Measurements from ENCODE around the gene MMS19. TPM values are rescaled to one million over a fixed set of nuclear protein-coding genes. Genes with fewer than 3 reads are reported as not detected.

The MMS19 gene, protein sequence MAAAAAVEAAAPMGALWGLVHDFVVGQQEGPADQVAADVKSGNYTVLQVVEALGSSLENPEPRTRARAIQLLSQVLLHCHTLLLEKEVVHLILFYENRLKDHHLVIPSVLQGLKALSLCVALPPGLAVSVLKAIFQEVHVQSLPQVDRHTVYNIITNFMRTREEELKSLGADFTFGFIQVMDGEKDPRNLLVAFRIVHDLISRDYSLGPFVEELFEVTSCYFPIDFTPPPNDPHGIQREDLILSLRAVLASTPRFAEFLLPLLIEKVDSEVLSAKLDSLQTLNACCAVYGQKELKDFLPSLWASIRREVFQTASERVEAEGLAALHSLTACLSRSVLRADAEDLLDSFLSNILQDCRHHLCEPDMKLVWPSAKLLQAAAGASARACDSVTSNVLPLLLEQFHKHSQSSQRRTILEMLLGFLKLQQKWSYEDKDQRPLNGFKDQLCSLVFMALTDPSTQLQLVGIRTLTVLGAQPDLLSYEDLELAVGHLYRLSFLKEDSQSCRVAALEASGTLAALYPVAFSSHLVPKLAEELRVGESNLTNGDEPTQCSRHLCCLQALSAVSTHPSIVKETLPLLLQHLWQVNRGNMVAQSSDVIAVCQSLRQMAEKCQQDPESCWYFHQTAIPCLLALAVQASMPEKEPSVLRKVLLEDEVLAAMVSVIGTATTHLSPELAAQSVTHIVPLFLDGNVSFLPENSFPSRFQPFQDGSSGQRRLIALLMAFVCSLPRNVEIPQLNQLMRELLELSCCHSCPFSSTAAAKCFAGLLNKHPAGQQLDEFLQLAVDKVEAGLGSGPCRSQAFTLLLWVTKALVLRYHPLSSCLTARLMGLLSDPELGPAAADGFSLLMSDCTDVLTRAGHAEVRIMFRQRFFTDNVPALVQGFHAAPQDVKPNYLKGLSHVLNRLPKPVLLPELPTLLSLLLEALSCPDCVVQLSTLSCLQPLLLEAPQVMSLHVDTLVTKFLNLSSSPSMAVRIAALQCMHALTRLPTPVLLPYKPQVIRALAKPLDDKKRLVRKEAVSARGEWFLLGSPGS
- total RNA-seq = 56.1 TPM
- polyA plus RNA-seq (ENCODE audit: insufficient read depth, low read depth, low replicate concordance) = 49.7 TPM
- long read RNA-seq, donor 1, partial matches to known transcripts = 6 of 8 reads
- long read RNA-seq, donor 1, other reads (novel, unspliced or antisense) = 0 of 8 reads
- long read RNA-seq, donor 2, partial matches to known transcripts = 124 of 128 reads
- long read RNA-seq, donor 2, other reads (novel, unspliced or antisense) = 0 of 128 reads
- long read RNA-seq, donor 3, partial matches to known transcripts = 28 of 30 reads
- long read RNA-seq, donor 3, other reads (novel, unspliced or antisense) = 0 of 30 reads
- long read RNA-seq, donor 4, partial matches to known transcripts = 5 of 18 reads
- long read RNA-seq, donor 4, other reads (novel, unspliced or antisense) = 12 of 18 reads
- long read RNA-seq, donor 5 = 0 reads
- long read RNA-seq, donor 6, partial matches to known transcripts = 0 of 1 reads
- long read RNA-seq, donor 6, other reads (novel, unspliced or antisense) = 0 of 1 reads
- long read RNA-seq, donor 7, transcript MMS19-209 (31 exons, 3,797 nt) = major isoform, 5 of 36 reads
- long read RNA-seq, donor 7, partial matches to known transcripts = 6 of 36 reads
- long read RNA-seq, donor 7, other reads (novel, unspliced or antisense) = 24 of 36 reads
- long read RNA-seq, donor 8, partial matches to known transcripts = 5 of 9 reads
- long read RNA-seq, donor 8, other reads (novel, unspliced or antisense) = 0 of 9 reads
- long read RNA-seq, donor 9, partial matches to known transcripts = 0 of 2 reads
- long read RNA-seq, donor 9, other reads (novel, unspliced or antisense) = 0 of 2 reads
- long read RNA-seq, donor 10, partial matches to known transcripts = 19 of 29 reads
- long read RNA-seq, donor 10, other reads (novel, unspliced or antisense) = 7 of 29 reads

GRCh38 chr10:97498076-97498840 lies at the start of gene MMS19:
Gene MMS19 (minus strand): TSS chr10:97498422. CDS start chr10:97498384, 38 bp downstream.
- H3K4me3 ChIP-seq (ENCODE audit: low read length in 3 of 3) = peak within 1 kb of the TSS; percentile 91 to 99 (median 96)
- peak within 1 kb of the TSS; percentile 66 to 95 (median 92) for H3K9ac ChIP-seq (ENCODE audit: low read length in 3 of 3)
- DNase-seq (peak; percentile 99 to 100 (median 100)), FAIRE-seq (peak; percentile 19)
- TF ChIP-seq, protein P1, sequence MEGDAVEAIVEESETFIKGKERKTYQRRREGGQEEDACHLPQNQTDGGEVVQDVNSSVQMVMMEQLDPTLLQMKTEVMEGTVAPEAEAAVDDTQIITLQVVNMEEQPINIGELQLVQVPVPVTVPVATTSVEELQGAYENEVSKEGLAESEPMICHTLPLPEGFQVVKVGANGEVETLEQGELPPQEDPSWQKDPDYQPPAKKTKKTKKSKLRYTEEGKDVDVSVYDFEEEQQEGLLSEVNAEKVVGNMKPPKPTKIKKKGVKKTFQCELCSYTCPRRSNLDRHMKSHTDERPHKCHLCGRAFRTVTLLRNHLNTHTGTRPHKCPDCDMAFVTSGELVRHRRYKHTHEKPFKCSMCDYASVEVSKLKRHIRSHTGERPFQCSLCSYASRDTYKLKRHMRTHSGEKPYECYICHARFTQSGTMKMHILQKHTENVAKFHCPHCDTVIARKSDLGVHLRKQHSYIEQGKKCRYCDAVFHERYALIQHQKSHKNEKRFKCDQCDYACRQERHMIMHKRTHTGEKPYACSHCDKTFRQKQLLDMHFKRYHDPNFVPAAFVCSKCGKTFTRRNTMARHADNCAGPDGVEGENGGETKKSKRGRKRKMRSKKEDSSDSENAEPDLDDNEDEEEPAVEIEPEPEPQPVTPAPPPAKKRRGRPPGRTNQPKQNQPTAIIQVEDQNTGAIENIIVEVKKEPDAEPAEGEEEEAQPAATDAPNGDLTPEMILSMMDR (IDR thresholded peaks at IDR 0.05; ENCODE audit: borderline replicate concordance, extremely low read depth, insufficient read depth) = peak; percentile 17
- intact Hi-C loops (cut with DNase I) = no loop called here
- peak within 1 kb of the TSS; percentile 82 to 88 for H3K27ac ChIP-seq (ENCODE audit: low read depth in 2 of 2, low read length in 2 of 2)
- no peaks in the 10 kb centered on the region for H3K36me3 ChIP-seq (ENCODE audit: control insufficient read depth in 2 of 3, insufficient read depth in 3 of 3, low read length in 3 of 3)
- no peaks in the 10 kb centered on the region for H3K27me3 ChIP-seq (ENCODE audit: control insufficient read depth, insufficient read depth, low read length)
- H3K9me3 ChIP-seq (ENCODE audit: control insufficient read depth in 2 of 3, insufficient read depth in 1 of 3, low read length in 3 of 3) = no peaks in the 10 kb centered on the region
- peaks cover 0 to 15% (median 10%) of the 10 kb centered on the region in 3 donors for H3K4me1 ChIP-seq (ENCODE audit: control insufficient read depth in 2 of 3, insufficient read depth in 2 of 3, low read depth in 1 of 3, low read length in 3 of 3)

DNA sequence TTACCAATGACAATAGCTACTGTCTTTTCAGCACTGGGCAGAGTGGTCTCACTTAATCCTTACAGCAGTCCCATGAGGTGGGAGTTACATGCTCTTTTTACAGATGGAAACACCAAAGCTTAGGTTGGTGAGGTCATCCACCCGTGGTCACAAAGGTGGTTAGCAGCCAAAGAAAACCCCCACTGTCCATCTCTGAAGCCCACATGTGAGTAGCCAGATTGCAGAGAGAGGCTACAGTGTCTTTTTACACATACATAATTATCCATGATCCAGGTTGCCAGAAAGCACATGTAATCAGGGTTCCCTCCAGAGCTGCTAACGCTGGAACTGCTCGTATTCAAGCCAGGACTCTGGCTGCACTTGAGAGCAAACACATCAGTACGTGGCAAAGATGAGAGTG lies 49.7 kb upstream of the MMS19 start:
- Histone ChIP-seq H3K36me3 (ENCODE audit: control insufficient read depth in 2 of 3, insufficient read depth in 3 of 3, low read length in 3 of 3) (no peaks in the 10 kb centered on the region), H3K27ac (ENCODE audit: low read depth in 2 of 2, low read length in 2 of 2) (no peak overlapping the region), H3K27me3 (ENCODE audit: control insufficient read depth, insufficient read depth, low read length) (no peaks in the 10 kb centered on the region), H3K4me1 (ENCODE audit: control insufficient read depth in 2 of 3, insufficient read depth in 2 of 3, low read depth in 1 of 3, low read length in 3 of 3) (peaks cover 0 to 18% (median 8%) of the 10 kb centered on the region in 3 donors), H3K4me3 (ENCODE audit: low read length in 3 of 3) (no peak overlapping the region), H3K9ac (ENCODE audit: low read length in 3 of 3) (no peak overlapping the region), H3K9me3 (ENCODE audit: control insufficient read depth in 2 of 3, insufficient read depth in 1 of 3, low read length in 3 of 3) (no peaks in the 10 kb centered on the region)
- TF ChIP-seq, protein P1 (IDR thresholded peaks at IDR 0.05; ENCODE audit: borderline replicate concordance, extremely low read depth, insufficient read depth) = no peak
- no peak for FAIRE-seq
- peak in 1 of 5 donors; percentile 27 for DNase-seq
- intact Hi-C loops (cut with DNase I) = no loop called here
